Stimulated activated CD8-positive, alpha-beta memory T cell treated with anti-CD3 and anti-CD28 coated beads, Interleukin-7, amount 100 ng/mL, for 48 hours (primary cell): ENCODE data around the gene WDFY3.
"Not testable (repeated sequence)": the region's sequence is repeated elsewhere in the genome, so short reads cannot be mapped to it uniquely, and the experiment has no call there.

ENCODE experiments used
- DNase-seq, 2 donors: peaks; one replicate each; pipeline ENCODE4 v3.0.0-alpha.2; 2020; ENCODE audit warnings: low read depth in 1 of 2; ENCODE audit errors: extremely low read depth in 1 of 2

WDFY3 gene

GRCh38 chr4:84680956-84681355 is 285.5 kb downstream of the WDFY3 start:
- DNase-seq = no peak

GRCh38 chr4:84678976-84679744 is 287.3 kb downstream of the WDFY3 start:
- no peak for DNase-seq

GRCh38 chr4:84677995-84678394 is 288.5 kb downstream of the WDFY3 start:
- DNase-seq = no peak

- DNase-seq = no peak
Measured at GRCh38 chr4:84677093-84677492, 289.4 kb downstream of the WDFY3 start.

GRCh38 chr4:84673475-84674240 is 292.8 kb downstream of the WDFY3 start:
- no peak for DNase-seq

GRCh38 chr4:84672177-84672576 is 294.3 kb downstream of the WDFY3 start:
- DNase-seq = no peak

- no peak for DNase-seq
Measured at GRCh38 chr4:84669201-84669600, 297.3 kb downstream of the WDFY3 start.

GRCh38 chr4:84666439-84666838 is 300.1 kb downstream of the WDFY3 start:
- no peak for DNase-seq

GRCh38 chr4:84664767-84665166 is 301.7 kb downstream of the WDFY3 start:
- DNase-seq = not testable (repeated sequence)

GRCh38 chr4:84661191-84661939 is 305.1 kb downstream of the WDFY3 start:
- DNase-seq = no peak

- no peak for DNase-seq
Measured at GRCh38 chr4:84660606-84661005, 305.9 kb downstream of the WDFY3 start.

- DNase-seq = no peak
Measured at GRCh38 chr4:84652478-84652877, 314.0 kb downstream of the WDFY3 start.

- DNase-seq = no peak
Measured at GRCh38 chr4:84651499-84651898, 315.0 kb downstream of the WDFY3 start.

- DNase-seq = no peak
Measured at GRCh38 chr4:84648863-84649647, 317.4 kb downstream of the WDFY3 start.

GRCh38 chr4:84648178-84648577 is 318.3 kb downstream of the WDFY3 start:
- no peak for DNase-seq

- DNase-seq = no peak
Measured at GRCh38 chr4:84647312-84647884, 319.1 kb downstream of the WDFY3 start.

- no peak for DNase-seq
Measured at GRCh38 chr4:84644087-84644486, 322.4 kb downstream of the WDFY3 start.

- no peak for DNase-seq
Measured at GRCh38 chr4:84639145-84639544, 327.3 kb downstream of the WDFY3 start.

- no peak for DNase-seq
Measured at GRCh38 chr4:84638092-84638491, 328.4 kb downstream of the WDFY3 start.

- DNase-seq = no peak
Measured at GRCh38 chr4:84634961-84635360, 331.5 kb downstream of the WDFY3 start.
